Hematopoietic multipotent progenitor cell treated with erythropoietin and hydrocortisone succinate and interleukin-3 and kit ligand, for 15 days (in vitro differentiated cells): ENCODE data around the gene CBX8.

ENCODE experiments used
- DNase-seq: peaks from one replicate; pipeline ENCODE4 v3.0.0-alpha.2; 2015; ENCODE audit warnings: low spot score

The CBX8 gene

DNA sequence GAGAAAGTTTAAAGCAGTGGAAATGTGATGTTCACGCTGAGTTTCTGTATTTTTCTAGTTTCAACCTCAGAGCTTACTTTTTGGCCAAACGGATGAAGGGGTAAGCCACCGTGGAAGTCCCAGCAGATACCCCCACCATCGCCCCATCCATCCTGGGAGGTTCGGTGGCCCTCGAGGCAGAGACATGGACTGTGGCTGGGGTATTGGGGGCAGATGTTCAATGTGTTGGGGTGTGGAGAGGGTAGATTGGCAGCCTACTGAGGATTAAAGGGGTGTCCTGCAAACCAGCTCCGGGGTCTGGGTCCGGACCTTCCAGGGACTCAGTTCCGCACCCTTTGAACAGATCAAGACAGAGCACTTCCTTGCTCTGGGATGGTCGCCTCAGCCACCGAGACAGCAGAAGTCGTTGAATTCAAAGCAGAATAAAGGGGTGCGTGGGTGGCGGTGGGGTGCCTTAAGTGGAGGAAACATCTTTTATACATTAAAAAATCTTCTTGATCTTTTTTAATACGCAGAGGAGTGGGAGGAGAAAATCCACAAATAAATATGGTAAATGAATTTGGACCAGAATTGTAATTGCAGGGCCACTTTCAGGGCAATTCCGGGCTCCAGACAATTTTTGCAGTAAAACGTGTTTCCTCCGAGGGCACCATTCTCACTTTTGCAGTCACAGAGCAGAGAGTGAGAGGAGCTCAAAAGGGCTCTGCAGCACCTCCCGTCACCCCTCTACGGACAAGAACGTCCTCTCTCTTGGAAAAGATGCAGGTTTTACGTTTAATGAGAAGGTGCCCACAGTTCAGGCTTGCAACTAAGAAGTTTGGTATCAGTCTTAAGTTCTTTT is 8.2 kb upstream of the CBX8 start:
- DNase-seq = no peak

DNA sequence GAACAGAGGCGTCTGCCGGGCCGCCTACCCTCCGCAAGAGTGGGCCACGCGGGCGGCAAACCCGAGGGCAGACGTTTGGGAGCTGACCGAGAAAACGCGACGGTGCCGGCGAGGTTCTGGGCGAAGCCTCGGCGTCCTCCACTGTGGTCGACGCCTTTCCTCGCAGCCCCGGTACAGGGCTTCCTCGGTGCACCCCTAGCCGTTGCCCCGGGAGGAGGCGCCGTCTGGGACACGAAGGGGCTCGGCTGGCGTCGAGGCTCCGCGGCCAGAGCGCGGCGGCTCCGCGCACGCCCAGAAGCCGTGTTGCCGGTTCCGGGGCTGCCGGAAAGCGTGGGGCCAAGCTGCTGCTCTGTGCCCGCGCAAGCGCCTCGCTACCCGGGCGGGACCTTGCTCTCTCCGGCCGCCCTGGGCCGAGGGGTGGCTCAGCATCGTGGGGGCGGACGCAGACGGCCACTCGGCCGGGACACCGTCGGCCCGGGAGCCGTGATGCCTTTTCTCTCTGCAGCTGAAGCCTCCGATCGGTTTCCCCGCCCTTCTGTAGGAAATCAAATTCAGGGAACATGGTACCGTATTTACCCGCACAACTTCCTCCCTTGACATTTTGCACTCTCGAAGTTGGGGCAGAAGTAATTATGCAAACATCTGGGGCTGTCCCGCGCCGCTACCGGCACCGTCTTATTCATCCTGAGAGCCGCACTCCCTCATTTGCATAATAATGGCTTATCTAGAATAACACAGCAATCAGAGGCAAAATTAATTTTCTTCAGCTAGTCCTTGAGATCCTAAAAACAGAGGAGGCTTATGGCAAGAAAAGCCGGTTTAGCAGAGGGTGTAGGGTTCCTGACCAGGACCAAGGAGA is 7.3 kb upstream of the CBX8 start:
- DNase-seq = no peak

DNA sequence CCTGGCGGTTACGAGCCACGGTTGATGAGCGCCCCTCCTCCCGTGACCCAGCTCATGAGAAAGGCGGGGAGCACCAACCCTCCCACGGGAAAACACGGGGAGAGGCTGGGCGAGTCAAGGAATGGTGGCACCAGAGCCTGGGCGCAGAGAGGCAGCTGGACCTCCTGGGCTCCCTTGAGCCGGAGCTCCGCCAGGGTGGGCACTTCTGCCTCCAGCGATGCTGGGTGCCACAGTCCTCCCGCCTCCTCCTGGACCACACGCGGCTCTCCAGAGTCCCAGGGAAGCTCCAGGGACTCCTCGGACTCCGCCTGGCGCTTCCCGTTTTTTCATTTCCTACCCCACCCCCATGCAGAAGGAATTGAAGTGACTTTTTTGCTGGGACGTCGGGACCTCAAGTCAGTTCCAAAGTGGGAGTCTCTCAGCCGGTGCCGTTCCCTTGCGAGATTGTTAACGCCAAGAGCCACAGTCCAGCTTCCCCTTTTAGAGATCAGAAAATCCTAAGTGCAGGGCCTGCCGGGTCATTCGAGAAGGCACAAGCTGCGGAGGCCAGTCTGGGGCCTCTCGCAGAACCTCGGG is 6.6 kb upstream of the CBX8 start:
- DNase-seq = no peak

DNA sequence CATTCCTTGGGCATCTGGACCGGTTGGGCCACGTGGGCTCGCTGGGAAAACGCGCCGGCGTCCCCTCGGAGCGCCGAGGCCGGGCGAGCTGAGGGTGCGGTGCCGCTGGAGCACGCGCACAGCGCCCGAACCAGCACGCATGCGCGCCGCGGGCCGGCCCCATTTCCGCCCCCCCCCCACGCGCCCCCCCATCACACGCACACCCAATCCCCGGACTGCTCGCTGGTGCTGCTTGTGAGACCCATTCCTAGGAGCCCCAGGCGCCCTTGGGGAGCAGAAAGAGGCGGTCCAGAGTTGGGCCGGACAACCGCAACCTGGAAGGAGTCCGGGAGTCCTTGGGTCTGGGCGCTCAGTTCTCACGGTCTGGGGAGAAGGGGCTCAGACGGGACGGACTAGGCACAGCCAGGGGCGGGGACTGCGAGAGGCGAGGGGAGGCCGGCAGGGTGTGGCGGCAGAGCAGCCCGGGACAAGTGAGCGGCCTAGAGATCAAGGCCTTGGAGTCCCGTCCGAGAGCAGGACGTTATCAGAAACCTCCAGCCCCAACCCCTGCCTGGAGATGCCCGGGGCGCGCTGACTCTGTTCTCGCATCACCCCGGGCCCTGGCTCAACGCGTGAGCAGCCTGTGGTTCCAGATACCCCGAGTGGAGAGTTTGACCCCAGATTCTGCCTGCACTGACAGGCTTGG is 6.0 kb upstream of the CBX8 start:
- DNase-seq = peak; percentile 43

DNA sequence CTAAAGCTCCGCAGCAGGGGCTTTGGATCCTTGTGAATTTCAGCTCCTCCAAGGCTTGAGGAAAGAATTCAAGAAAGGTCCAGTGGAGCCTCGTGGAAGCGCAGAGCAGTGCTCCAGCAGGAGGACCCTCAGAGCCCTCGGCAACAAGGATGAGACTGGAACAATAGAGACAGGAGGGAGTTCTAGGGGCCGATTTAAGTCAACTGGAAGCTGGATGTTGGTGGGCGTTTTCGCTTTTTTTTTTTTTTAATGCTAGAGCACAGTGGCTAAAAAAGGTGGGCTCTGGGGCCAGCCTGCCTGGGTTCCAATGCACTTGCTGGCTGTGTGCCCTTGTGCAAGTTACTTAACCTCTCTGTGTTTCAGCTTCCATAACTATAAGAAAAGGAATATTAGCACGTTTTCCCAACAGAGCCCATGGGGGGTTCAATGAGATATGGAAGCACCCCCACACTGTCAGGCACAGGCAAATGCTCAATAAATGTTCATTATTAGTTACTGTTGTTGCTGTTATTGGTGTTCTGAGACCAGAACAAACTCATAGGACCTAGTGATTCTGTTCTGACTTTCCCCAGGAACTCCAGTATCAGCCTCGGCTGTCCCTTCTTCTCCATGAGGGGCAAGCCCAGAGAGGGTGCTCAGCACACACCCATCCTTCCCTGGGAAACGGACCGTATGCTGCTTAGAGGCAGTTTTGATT is 5.3 kb upstream of the CBX8 start:
- DNase-seq = no peak

DNA sequence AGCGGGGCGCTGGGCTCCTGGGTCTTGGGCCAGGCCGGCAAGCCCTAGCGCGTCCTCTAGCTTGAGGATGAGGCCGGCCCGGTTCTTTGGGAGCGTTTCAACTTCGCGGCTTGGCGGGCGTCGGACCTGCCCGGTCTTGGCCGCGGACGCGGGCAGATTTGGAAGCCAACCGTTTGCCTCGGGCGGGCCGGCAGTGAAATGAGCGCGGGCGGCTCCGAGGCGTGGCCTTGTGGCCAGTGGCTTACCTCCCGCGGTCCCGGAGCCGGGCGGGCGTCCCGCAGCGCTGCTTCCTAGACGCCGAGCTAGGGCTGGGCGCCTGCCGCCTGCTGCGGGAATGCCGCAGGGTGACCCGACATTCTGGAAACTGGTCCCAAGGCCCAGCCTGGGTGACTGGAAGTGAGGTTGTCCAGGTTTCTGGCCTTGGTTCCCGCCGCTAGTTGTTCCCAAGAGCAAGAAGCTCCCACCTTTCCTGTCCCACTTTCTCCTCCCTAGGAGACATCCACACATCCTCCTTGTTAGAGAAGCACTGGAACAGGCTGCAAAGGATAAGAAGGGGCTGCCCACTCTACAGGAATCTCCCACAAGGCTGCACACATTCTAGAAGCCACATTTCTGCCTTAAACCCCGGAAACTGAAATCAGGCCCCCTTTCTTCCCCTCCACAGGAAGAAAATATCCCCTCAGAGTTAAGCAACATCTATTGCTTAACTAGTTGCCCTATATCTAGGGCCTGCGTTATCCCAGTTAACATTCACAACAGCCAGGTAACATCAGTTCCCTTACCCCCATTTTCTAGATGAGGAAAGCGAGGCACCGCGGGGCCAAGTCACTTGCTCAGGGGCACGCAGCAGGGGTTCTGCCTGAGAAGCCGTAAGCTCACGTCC is 4.5 kb upstream of the CBX8 start:
- no peak for DNase-seq

DNA sequence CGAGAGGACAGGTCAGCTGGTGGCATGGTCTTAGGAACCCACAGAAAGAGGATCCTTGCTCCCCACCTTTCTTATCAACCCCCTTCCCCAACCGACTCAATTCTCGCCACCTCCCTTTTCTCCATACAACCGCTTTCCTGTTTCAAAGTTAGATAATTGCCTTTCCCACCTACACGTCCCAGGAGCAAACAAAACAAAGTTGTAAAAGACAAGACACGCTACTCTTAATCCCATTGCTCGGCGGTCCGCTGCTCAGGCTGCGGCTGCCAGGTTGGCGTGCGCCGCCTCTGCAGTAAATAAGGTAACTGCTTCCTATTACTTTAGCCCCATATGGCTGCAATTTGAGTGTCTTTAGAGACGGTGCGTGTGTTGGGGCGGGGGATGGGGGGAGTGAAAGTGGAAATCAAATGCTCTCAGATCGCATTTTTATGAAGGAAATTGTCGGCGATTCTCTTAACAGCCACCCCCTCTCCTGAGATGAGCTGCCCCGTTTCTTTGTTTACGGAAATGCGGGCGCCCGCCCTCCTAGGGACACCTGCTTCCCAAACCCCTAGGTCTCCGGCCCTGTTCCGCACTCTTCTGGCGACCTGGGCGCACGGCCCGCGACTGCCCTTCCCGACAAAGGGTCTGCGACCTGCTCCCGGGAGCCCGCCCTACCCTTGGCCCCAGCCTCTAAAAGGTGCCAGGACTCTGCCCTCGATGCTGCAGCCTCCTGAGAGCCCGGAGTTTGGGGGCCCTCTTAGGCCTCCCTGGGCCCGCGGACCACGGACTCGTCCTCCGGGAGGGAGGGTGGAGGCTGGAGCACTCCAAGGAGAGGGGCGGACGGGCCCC is 3.7 kb upstream of the CBX8 start:
- no peak for DNase-seq

DNA sequence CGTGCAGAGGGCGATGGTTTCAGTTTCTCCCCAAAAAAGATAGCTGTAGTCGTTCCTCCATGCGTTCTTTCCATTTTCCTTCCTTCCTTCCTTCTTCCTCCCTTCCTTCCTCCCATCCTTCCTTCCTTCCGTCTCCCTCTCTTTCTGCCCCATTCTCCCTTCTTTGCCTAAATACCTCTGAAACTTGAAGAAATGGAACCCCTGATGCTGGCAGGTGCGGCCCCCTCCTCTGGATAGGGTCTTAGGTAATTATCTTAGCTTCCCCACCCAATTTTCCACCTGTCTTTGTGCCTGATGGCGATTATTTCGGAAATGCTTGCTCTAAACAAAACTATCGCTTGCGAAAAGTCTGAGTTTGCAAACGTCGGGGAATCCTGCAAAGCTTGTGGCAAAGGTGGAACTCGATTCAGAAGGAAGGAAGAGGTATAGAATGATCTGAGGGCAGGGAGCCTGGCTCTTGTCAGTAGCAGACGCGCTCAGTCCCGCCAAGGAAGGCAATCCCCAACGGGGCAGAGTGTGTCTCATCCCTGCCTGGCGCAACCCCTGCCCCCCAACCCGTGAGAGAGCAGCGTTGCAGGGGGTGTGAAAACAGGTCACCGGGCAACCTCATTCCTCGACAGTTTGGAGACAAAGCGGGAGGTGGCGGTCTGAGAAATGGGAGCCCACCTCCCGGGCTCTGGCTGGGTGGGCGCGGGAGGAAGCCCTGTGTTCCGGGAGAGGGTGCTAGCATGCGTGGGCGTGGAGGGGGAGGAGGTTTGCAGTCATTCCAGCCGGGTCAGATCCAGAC is 2.9 kb upstream of the CBX8 start:
- no peak for DNase-seq

DNA sequence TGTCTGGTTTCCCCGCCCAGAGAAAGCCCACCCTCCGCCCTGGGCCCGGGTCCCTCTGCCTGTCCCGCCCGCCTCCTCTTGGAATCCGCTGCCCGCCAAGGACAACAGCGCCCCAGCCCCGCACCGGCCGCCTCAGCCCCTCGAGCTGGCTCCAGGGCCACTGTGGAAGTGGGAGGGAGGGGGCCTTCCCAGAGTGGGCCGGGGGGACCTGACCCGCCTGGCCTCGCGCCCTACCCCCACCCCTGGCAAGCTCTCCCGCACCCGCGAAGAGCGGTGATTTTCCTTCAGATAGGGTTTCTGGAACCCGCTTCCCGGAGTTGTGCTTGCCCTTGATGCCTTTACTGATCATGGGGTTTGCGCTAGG is 2.3 kb upstream of the CBX8 start:
- no peak for DNase-seq

DNA sequence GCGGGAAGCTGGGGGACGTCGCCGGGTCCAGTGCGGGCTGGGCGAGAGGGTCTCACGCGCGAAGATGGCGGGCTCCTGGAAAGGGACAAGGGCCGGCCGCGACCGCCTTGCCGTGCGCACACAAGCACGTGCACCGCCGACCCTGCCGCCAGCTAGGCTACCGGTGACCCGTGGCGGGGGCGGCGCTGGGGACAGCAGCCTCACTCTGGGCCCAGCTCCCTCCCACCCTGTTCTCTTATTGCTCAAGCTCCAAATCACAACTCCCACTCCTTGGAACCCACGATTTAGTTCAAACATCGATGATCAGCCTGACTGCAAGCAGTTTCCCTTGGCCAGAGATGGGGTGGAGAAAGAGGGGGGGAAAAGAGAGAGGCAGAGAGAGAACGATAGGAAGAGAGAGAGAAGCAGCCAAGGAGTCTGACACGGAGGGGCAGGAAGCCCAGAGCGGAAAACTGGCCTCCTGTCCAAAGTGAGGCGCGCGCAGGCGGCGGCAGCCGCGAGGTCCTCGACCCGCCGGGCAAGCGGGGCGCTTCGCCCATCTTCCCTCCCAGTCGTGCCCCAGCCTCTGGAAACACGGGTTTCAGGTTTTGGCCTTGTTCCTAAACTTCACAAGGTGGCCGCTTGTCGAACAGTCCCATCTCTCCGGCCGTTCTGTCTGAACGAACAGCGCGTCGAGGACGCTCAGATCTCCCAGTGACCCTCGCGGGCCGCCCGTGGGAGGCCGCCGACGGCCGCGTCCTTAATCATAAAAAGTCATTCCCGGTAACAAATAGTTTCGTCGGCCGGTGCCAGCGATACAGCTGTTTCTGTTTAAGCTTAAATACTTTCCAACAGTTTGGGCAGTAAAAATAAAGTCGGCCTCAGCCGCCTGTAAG is 1.7 kb upstream of the CBX8 start:
- no peak for DNase-seq

DNA sequence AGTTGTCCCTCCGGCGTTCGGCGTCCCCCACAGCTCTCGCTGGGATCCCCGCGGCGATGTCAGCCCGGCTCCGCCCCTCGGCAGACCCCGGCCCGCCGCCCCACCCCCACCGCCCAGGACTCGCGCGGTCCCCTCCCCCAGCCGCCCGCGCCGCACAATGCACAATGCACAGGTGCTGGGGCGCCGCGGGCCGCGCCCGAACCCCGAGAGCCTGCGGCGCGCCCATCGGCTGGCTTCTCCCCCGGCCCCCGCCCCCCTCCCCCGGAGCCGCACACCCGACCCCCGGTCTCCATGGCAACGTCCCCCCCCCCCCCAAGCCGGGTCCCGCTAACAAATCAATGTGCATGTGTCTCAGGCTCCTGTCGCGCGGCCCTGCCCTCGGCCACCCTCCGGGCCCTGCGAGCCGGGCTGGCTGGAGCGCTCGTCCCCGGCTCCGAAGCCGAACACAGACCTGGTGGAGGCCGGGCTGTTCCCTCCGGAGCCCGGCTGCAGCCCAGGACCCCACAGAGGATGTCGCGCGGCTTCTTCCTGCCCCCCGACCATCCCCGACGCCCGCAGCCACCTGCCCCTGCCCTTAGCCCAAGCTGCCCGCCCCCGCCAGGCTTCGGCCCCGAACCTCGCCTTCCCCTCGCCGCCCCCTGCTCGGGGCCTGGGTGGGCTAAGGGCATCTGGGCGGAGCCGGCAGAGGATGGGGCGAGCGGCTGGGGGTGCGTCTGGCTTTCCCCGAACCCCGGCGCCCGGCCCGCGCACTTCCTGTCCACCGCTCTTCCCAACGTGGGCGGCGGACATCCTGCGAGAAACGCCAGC is 818 bp upstream of the CBX8 start:
- DNase-seq = no peak

DNA sequence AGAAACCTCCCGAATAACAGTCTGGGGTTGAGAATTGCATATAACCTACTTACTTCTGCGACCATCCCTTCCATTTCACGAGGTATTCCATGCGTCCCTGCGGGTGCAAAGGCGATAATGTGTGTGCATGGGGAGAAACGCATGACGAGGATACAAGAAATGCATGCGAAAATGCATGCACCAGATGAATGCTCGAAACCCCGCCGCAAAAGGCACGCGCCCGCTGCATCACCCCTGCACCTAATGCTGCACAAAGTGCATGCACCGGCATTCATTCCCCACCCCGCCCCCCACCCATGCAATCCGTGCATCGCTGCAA is 474 bp downstream of the CBX8 start:
- DNase-seq = no peak

DNA sequence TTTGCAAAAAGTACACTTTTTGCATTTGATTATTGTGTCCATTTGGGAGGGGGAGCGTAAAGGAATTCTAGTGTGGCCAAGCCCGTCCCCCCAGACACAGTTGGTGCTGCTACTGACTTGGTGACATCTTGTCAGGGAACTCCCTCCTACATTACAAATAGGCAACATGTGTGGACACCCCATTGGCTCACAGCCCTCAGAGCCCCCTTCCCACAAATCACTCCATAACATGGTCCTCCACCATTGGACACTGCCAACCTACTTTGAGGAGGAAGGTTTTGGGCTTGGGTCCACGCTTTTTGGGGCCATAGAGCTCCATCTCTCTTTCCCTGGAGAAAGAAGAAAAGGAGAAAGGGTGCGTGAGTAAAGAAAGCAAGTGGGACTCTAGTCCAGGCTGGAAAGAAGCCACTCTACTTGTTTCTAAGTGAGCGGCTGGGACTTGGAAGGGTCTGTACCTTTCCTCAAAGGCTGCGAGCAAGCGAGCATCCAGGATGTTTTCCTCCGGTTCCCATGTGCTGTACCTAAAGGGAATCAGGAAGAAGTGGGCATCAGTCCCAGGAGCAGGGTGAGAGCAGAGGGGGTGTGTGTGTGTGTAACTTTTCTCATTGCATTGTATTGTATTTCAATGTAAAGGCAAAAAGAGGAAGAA is 958 bp downstream of the CBX8 start:
- no peak for DNase-seq

DNA sequence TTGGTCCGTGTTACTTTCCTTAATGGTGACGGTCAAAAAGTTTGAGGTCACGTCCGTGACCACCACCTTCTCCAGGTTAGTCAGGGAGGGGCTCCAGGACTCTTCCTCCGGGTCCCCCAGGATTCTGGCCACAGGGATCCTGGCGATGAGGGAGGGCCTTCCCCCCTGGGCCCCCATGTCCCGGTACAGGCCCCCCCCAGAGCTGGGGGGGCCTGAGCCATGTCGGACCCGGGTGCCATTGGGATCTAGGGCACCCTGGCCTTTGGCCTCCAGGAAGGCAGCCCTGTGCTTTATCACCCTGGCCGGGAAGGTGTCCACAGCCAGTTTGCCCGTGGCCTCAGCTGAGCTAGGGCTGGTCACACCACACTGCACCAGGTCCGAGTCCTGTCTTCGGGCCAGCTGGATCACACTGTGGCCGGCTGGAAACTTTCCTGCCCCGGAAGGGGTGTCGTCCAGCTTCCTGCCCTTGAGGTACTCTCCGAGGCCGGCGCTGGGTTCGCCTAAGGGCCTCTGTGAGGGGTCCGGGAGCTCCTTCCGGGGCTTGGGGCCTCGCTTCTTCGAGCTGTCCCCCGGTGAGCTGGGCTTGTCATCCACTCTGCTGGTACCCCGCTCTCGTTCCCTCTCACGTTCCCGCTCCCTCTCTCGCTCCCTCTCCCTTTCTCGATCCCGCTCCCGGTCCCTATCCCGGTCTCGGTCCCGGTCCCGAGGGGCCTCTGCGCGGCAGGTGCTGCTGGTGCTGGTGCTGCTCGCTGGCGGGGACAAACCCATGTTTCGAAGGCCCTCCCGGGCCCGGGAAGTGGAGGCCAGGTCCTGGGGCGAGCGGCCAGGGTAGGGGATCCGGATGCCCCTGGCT is 2.0 kb downstream of the CBX8 start:
- no peak for DNase-seq

DNA sequence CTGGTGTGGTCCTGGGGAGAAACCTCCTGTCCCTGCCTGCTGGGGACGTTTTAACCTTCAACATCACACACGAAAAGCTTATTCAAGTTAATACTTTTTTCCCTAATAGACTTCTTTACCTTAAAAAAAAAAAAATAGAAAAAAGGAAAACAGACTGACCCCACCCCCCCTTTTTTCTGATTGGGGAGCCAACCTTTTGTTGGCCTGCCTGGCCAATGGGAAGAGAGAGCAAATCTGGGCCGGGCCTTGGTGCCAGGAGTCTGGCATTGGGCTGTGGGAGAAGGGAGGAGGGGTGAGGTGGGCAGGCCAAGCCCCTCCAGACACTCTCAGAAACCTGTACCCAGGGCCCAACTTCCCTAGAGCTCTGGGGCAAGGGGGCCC is 3.0 kb downstream of the CBX8 start:
- no peak for DNase-seq
